ENCODE data around the gene ANKRD1.

Gene ANKRD1

DNA sequence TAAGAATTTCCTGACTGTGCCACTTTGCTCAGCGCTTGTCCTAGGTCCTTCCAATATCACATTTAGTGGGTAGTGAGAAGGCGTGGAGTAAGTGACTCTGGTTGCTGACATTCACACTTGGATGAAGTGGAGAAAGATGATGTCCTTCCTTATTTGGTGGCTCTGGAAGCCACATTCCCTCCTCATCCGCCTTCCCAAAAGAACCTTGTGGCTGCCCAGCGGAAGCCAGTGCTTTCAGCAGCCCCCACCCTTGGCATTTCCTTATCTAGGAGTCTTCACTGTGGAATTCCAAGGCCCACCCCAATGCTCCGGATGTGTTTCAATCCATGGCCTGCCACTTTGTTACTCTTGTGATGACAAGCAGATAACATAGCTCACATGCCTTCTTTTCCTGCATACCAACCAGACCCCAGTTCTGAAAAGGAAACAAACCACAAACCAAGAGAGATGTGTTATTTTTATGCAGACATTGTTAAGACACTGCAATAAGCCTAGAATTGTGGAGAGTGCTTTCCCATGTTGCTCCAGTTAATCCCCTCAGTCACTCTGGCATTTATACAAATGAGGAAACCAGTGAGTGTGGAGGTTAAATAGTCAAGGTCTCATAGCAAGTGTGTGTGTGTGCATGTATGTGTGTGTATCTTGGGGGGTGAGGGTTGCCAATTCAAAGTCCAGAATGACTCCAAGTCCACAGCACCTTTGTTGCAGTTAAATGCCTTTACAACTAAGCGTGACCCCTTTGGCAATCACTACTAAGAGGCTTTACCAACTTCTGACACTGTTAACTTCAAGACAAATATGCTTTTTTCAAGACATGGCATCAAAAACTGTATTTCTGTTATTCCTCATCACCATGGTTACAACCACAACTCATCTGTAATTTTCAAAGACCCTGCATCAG lies 10.3 kb upstream of the ANKRD1 start:
- no peak for DNase-seq

- no peak for DNase-seq
These were observed 9.4 kb upstream of the ANKRD1 start for GRCh38 chr10:90930070-90930837.

- no peak for DNase-seq
These were observed 8.3 kb upstream of the ANKRD1 start for GRCh38 chr10:90929179-90929578.

DNA sequence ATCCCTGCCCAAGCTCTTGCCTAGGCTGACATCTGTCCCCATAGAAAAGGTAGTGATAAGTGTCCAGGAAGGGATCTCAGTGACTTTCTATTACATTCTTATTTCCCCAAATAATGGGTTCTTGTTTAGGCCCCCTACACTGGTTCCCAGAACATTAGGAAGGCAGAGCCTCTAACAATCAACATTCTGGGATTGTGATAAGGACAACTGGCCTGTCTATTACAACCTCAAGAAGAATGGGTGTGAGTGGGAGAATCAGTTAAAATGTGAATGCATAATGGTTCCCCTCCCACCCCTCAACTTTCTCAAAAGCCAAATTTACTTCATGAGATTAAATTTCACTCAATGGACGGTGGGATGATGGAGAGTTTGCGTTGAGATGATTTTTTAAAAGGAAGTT lies 6.4 kb upstream of the ANKRD1 start:
- DNase-seq = no peak

- no peak for DNase-seq
These were observed 4.5 kb upstream of the ANKRD1 start for GRCh38 chr10:90925079-90926029.

GRCh38 chr10:90924552-90924951 lies 3.7 kb upstream of the ANKRD1 start:
- DNase-seq = no peak

- DNase-seq = no peak
These were observed 2.3 kb upstream of the ANKRD1 start for GRCh38 chr10:90923111-90923731.

DNA sequence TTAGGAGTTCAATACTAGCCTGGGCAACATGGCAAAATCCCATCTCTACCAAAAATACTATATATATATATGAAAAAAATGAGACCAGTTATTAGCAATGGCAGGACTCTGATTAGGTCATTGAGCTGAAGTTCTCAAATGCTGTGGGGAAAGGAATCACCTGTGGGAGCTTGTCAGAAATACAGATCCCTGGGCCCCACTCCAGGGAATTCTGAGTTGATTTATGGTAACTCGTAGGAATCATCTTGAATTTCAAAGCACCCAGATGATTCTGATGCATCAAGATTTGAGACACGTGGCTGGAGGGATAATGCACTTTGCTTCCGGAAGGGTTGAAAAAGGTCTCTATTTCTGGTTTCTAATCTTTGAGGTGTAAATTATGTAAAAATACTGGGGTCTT lies 1.0 kb upstream of the ANKRD1 start:
- DNase-seq = no peak

DNA sequence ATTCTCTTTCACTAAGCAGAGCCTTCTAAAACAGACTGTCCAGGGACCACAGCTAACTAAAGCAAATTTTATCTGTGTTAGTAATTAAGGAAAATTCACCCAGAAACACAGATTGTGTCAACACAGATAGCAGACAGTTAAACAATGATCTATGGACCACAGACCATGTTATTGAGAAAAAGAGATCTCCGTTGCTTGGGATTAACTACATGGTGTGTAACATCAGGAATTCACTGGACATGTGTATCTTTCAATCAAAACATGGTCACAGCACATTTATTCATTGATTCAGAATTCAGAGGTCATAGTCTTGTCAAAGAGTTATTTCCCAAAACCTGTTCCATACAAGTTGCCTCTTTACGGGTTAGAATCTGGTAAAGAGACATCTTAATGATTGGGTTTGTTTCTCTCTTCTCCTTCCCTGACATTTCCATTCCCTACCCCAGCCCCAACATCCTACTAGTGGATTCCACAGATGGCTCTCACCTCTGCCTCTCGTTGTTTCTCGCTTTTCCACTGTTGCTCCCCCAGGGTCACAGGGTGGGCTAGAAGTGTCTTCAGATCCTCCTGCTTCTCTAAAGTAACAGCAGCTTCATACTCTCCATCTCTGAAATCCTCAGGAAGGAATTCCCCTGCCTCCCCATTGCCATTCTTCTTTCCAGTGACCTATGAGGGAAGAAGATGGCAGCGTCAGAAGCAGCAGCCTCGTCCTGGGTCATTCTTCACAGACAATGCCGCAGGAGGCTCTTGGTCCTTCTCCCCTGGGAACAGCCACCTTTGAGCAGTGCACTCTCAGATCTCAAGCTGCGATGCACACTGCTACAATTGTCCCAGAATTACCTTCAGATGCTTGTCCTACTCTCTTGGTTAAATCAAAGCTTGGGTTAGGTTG lies 958 bp downstream of the ANKRD1 start:
- DNase-seq = no peak

- no peak for DNase-seq
These were observed 2.9 kb downstream of the ANKRD1 start for GRCh38 chr10:90917968-90918318.

DNA sequence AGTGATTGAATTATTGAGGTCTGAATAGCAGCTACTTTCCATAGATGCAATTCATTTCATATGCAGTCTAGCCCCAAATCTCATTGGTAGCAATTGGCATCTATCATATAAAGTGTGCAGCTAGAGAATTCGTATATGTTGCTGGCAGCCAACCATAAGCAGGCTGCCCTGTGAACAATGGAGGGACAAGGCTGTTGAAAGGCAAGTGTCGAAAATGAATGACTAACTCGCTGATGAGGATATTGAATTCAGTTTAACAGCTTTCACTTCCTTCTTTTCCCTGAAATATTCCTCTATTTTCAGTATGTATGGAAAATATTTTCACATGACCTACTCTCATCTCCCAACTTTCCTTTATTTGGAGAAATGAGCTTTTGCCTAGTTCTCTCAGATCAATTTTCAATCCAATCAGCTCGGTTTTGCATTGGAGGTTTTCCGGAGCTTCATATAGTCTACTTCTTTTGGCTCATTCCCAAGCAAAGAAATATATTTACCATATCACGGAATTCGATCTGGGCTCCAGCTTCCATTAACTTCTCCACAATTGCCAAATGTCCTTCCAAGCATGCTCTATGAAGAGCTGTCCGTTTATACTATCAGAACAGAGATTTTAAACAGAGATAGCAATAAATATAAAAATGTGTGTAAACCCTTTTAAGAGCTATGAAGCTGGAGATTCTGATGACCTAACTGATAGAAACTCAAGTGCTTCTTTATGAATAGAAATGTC lies 3.5 kb downstream of the ANKRD1 start:
- no peak for DNase-seq

- no peak for DNase-seq
These were observed 4.3 kb downstream of the ANKRD1 start for GRCh38 chr10:90916392-90917237.

- DNase-seq = no peak
These were observed 5.2 kb downstream of the ANKRD1 start for GRCh38 chr10:90915766-90916075.

- DNase-seq = no peak
These were observed 5.7 kb downstream of the ANKRD1 start for GRCh38 chr10:90914992-90915765.

DNA sequence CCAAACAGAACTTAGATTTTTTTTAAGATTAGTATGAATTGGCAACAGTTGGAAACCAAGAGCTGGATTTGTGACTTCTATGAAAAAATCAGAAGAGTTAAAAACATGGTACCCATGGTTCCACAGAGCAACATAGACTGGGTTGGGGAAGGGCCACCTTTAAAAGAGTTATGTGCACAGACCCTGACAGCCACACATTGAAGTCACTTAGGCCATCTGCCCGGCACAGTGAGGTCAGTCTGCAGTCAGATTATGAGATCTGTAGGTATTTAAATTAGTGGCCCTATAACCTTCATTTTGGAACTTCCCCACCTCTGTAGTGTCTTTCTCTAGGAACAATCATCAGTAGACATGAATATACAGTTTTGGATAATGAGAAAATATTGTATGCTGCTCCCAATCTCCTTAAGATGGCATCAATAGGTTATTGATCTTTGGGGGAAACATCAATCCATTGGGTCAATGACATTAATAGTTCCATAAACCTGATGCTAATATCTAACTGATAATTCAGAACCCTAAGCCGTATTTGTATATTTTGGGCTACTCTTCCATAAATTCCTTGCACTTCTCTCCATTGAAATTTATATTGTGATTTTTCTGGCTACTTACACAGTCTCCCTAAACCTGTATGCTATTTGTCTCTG lies 7.0 kb downstream of the ANKRD1 start:
- no peak for DNase-seq

- DNase-seq = no peak
These were observed 7.9 kb downstream of the ANKRD1 start for GRCh38 chr10:90912854-90913479.

GRCh38 chr10:90912174-90912573 lies 8.7 kb downstream of the ANKRD1 start:
- no peak for DNase-seq

Data from SIG-M5 (cell line).